Tibial nerve (tissue), 4 donors: Measurements from ENCODE around the gene PLA2G4D. TPM values are rescaled to one million over a fixed set of nuclear protein-coding genes. Genes with fewer than 3 reads are reported as not detected.

Source experiments
- DNase-seq, 2 donors: peaks; one replicate each; pipeline ENCODE4 v3.0.0-alpha.2; 2019; ENCODE audit warnings: low spot score in 2 of 2
- H3K27ac ChIP-seq, 4 donors: fragments of 200-600 bp; sonication (generic) in 3 of 4; one replicate each; pipeline ENCODE4 v1.5.1; 2017 to 2019; ENCODE audit warnings: mild to moderate bottlenecking in 1 of 4
- H3K27me3 ChIP-seq, 2 donors: fragments of 200-600 bp; sonication (generic) in 1 of 2; one replicate each; pipeline versions ENCODE4 v1.5.1 to v1.6.0; 2017 to 2019
- H3K36me3 ChIP-seq, 3 donors: fragments of 200-600 bp; sonication (generic); one replicate each; pipeline ENCODE4 v1.5.1; 2018 to 2019
- H3K4me1 ChIP-seq, 4 donors: fragments of 200-600 bp; sonication (generic) in 3 of 4; one replicate each; pipeline ENCODE4 v1.5.1; 2017 to 2019
- H3K4me3 ChIP-seq, 4 donors: fragments of 200-600 bp; sonication (generic) in 3 of 4; one replicate each; pipeline ENCODE4 v1.5.1; 2017 to 2019; ENCODE audit warnings: mild to moderate bottlenecking in 1 of 4, moderate library complexity in 1 of 4
- H3K9me3 ChIP-seq, 4 donors: fragments of 200-600 bp; sonication (generic) in 3 of 4; one replicate each; pipeline ENCODE4 v1.5.1; 2017 to 2019
- CTCF ChIP-seq, 5 experiments: fragments of 200-600 bp in 3 of 5; fragments of 450-650 bp in 2 of 5; sonication (generic) in 3 of 5; IDR thresholded peaks; one replicate each; pipeline ENCODE4 v1.5.1; 2016 to 2019; ENCODE audit warnings: antibody characterized with exemption in 5 of 5, mild to moderate bottlenecking in 3 of 5, moderate library complexity in 2 of 5
- EP300 ChIP-seq, 2 donors: sonication (generic); formaldehyde crosslinking; IDR thresholded peaks; one replicate each; pipeline ENCODE4 v1.6.1; 2017; ENCODE audit warnings: antibody characterized with exemption in 2 of 2, mild to moderate bottlenecking in 1 of 2
- POLR2A ChIP-seq, 2 donors: fragments of 450-650 bp; IDR thresholded peaks; one replicate each; pipeline ENCODE4 v1.6.1; 2017; ENCODE audit warnings: antibody characterized with exemption in 2 of 2, mild to moderate bottlenecking in 2 of 2, moderate library complexity in 2 of 2
- WGBS, 2 donors: methylation state at CpG; one replicate each; pipeline ENCODE4 v1.1.5; 2018; 5-methylcytosine and 5-hydroxymethylcytosine counted together
- total RNA-seq, 4 donors: library from RNA; depleted of rRNA; stranded (reverse); fragments of >200 nt; gene quantifications; one replicate each; pipeline ENCODE4 v1.1.0, GENCODE V29; 2016

The PLA2G4D gene
- total RNA-seq, 4 donors from 2014 or later, result not detected

- no peak for TF ChIP-seq POLR2A (IDR thresholded peaks at IDR 0.05)
- no peak for TF ChIP-seq CTCF (IDR thresholded peaks at IDR 0.05)
- no peak for TF ChIP-seq EP300 (IDR thresholded peaks at IDR 0.05)
- Histone ChIP-seq H3K36me3 (no peaks in the 10 kb centered on the region), H3K27me3 (no peaks in the 10 kb centered on the region), H3K9me3 (peaks cover 0 to 5% (median 0%) of the 10 kb centered on the region in 4 donors), H3K4me1 (no peaks in the 10 kb centered on the region), H3K27ac (no peak overlapping the region), H3K4me3 (no peak overlapping the region)
- DNase-seq, result no peak
- WGBS, 2 donors, result 73 to 80% methylated on average over 10 to 11 of the region's 11 CpGs
Measured at GRCh38 chr15:42072141-42072685, 22.1 kb downstream of the PLA2G4D start.

GRCh38 chr15:42071717-42072116 lies 22.6 kb downstream of the PLA2G4D start:
- DNase-seq, result no peak
- Histone ChIP-seq H3K9me3 (peaks cover 0 to 8% (median 0%) of the 10 kb centered on the region in 4 donors), H3K27ac (no peak overlapping the region), H3K4me1 (no peaks in the 10 kb centered on the region), H3K36me3 (no peaks in the 10 kb centered on the region), H3K27me3 (no peaks in the 10 kb centered on the region), H3K4me3 (no peak overlapping the region)
- 94 to 95% methylated on average over 10 of the region's 10 CpGs for WGBS, 2 donors
- no peak for TF ChIP-seq EP300 (IDR thresholded peaks at IDR 0.05)
- TF ChIP-seq CTCF (IDR thresholded peaks at IDR 0.05), result no peak

- TF ChIP-seq EP300 (IDR thresholded peaks at IDR 0.05) (no peak), POLR2A (IDR thresholded peaks at IDR 0.05) (no peak), CTCF (IDR thresholded peaks at IDR 0.05) (no peak)
- 78 to 89% methylated on average over 5 to 9 of the region's 9 CpGs for whole genome bisulfite sequencing, 2 donors
- Histone ChIP-seq H3K9me3 (peaks cover 0 to 8% (median 0%) of the 10 kb centered on the region in 4 donors), H3K27ac (no peak overlapping the region), H3K4me3 (no peak overlapping the region), H3K4me1 (no peaks in the 10 kb centered on the region), H3K36me3 (no peaks in the 10 kb centered on the region), H3K27me3 (no peaks in the 10 kb centered on the region)
- DNase-seq, result no peak
Measured at GRCh38 chr15:42070976-42071350, 23.4 kb downstream of the PLA2G4D start.

- Histone ChIP-seq H3K27me3 (no peaks in the 10 kb centered on the region), H3K9me3 (peaks cover 0 to 8% (median 0%) of the 10 kb centered on the region in 4 donors), H3K27ac (no peak overlapping the region), H3K4me1 (no peaks in the 10 kb centered on the region), H3K4me3 (no peak overlapping the region), H3K36me3 (no peaks in the 10 kb centered on the region)
- TF ChIP-seq EP300 (IDR thresholded peaks at IDR 0.05), result no peak
- no peak for TF ChIP-seq POLR2A (IDR thresholded peaks at IDR 0.05)
- no peak for TF ChIP-seq CTCF (IDR thresholded peaks at IDR 0.05)
- WGBS, 2 donors, result 92 to 95% methylated on average over 15 of the region's 16 CpGs
- DNase-seq, result no peak
Measured at GRCh38 chr15:42070279-42070975, 23.9 kb downstream of the PLA2G4D start.

- WGBS, 2 donors, result 53 to 79% methylated on average over 9 to 13 of the region's 17 CpGs
- no peak for DNase-seq
Measured at GRCh38 chr15:42069496-42070278, 24.7 kb downstream of the PLA2G4D start.

More at GRCh38 chr15:42069496-42070278, 24.7 kb downstream of the PLA2G4D start:
- no peak for TF ChIP-seq CTCF (IDR thresholded peaks at IDR 0.05)
- no peak for TF ChIP-seq POLR2A (IDR thresholded peaks at IDR 0.05)
- no peak for TF ChIP-seq EP300 (IDR thresholded peaks at IDR 0.05)
- no peaks in the 10 kb centered on the region for H3K4me1 ChIP-seq
- H3K27ac ChIP-seq, result no peak overlapping the region
- no peak overlapping the region for H3K4me3 ChIP-seq
- H3K27me3 ChIP-seq, result no peaks in the 10 kb centered on the region
- peaks cover 0 to 8% (median 0%) of the 10 kb centered on the region in 4 donors for H3K9me3 ChIP-seq
- no peaks in the 10 kb centered on the region for H3K36me3 ChIP-seq
